22Rv1 (cell line): ENCODE results near the gene ISOC2.

Experiments used
- H3K27ac ChIP-seq: fragments of 450-650 bp; 2 replicates; pipeline ENCODE4 v1.5.1; 2017
- CTCF ChIP-seq: fragments of 450-650 bp; IDR thresholded peaks from 2 replicates; pipeline ENCODE4 v1.5.1; 2017; ENCODE audit warnings: mild to moderate bottlenecking
- ZFX ChIP-seq: fragments of 450-650 bp; IDR thresholded peaks from 2 replicates; pipeline ENCODE4 v1.6.1; 2017; ENCODE audit warnings: antibody characterized with exemption, borderline replicate concordance

ISOC2 gene

GRCh38 chr19:55465460-55466240, 4.2 kb upstream of the ISOC2 start:
- peak overlapping the region; percentile 5; the same call in 1 of the 2 replicates for H3K27ac ChIP-seq
- TF ChIP-seq CTCF (no peak), ZFX (no peak)

GRCh38 chr19:55464662-55465054, 3.2 kb upstream of the ISOC2 start, which contains the start of gene C19orf85:
TSS of gene C19orf85 (minus strand) at chr19:55464751. CDS start at chr19:55464554, 197 bp downstream.
- H3K27ac ChIP-seq = no peak within 1 kb of the TSS
- no peak for TF ChIP-seq CTCF
- no peak for TF ChIP-seq ZFX

GRCh38 chr19:55464039-55464661, 2.7 kb upstream of the ISOC2 start:
- TF ChIP-seq CTCF (no peak), ZFX (no peak)
- H3K27ac ChIP-seq = no peak overlapping the region

GRCh38 chr19:55463583-55464031, 2.2 kb upstream of the ISOC2 start:
- H3K27ac ChIP-seq = no peak overlapping the region
- TF ChIP-seq CTCF (no peak), ZFX (no peak)

- peak overlapping the region; percentile 91 for H3K27ac ChIP-seq
Measured at GRCh38 chr19:55462722-55463121, 1.3 kb upstream of the ISOC2 start.

GRCh38 chr19:55461974-55462626, 658 bp upstream of the ISOC2 start:
- no peak for TF ChIP-seq ZFX
- TF ChIP-seq CTCF = no peak
- H3K27ac ChIP-seq = peak overlapping the region; percentile 91

More at GRCh38 chr19:55462722-55463121, 1.3 kb upstream of the ISOC2 start:
- TF ChIP-seq CTCF (no peak), ZFX (no peak)
